Measurements from ENCODE around the gene PRKAR1B. TPM values are rescaled to one million over a fixed set of nuclear protein-coding genes. Genes with fewer than 3 reads are reported as not detected.

The PRKAR1B gene
- polyA plus RNA-seq, 1 of the 3 experiments (the other 2 are of a cell fraction) = 63.7 TPM

- H3K27me3 ChIP-seq (ENCODE audit: insufficient read depth) = no peaks in the 10 kb centered on the region
- no peaks in the 10 kb centered on the region for H4K20me1 ChIP-seq (ENCODE audit: insufficient read depth)
- no peak overlapping the region; a peak in 1 of 4 replicates for H3K4me3 ChIP-seq (ENCODE audit: low read depth in 2 of 2, low read length in 1 of 2)
- DNase-seq = no peak
- ChIA-PET POLR2A (no interaction called here), CTCF (interaction anchor here (1.0 to 1.5 kb wide), 3 partner anchors 8 to 160 kb away, joined by 3 to 5 read pairs (median 3); no protein-coding TSS in a partner anchor)
- no peaks in the 10 kb centered on the region for H3K79me2 ChIP-seq (ENCODE audit: insufficient read depth)
- TF ChIP-seq NRF1 (IDR thresholded peaks at IDR 0.05; ENCODE audit: low read depth, low read length) = no peak
- no peak for TF ChIP-seq GABPA (IDR thresholded peaks at IDR 0.05; ENCODE audit: low read depth)
- TF ChIP-seq GATA2 (CRISPR knock-in tag; IDR thresholded peaks at IDR 0.05) = no peak
- no peak for TF ChIP-seq RXRA (IDR thresholded peaks at IDR 0.05; ENCODE audit: borderline replicate concordance, low read depth)
- TF ChIP-seq SIN3A (IDR thresholded peaks at IDR 0.05; ENCODE audit: borderline replicate concordance, low read depth, low read length) = no peak
- no peak for TF ChIP-seq MEF2A (IDR thresholded peaks at IDR 0.05; ENCODE audit: borderline replicate concordance, low read depth)
- TF ChIP-seq USF1 (IDR thresholded peaks at IDR 0.05; ENCODE audit: borderline replicate concordance, low read depth) = no peak
- TF ChIP-seq USF2 (IDR thresholded peaks at IDR 0.05; ENCODE audit: borderline replicate concordance, low read depth, low read length) = no peak
- no peak for TF ChIP-seq MAX (IDR thresholded peaks at IDR 0.05; ENCODE audit: low read depth)
- TF ChIP-seq YY1 (IDR thresholded peaks at IDR 0.05; ENCODE audit: low read depth) = no peak
- no peak for TF ChIP-seq SMC3 (IDR thresholded peaks at IDR 0.05; ENCODE audit: low read depth, low read length)
- no peak for TF ChIP-seq POLR2AphosphoS5 (IDR thresholded peaks at IDR 0.05; ENCODE audit: low read depth, low read length)
- no peak for TF ChIP-seq PBX3 (IDR thresholded peaks at IDR 0.05)
- no peak for TF ChIP-seq IRF3 (IDR thresholded peaks at IDR 0.05; ENCODE audit: low read depth, low read length)
- no peak for TF ChIP-seq RFX5 (IDR thresholded peaks at IDR 0.05; ENCODE audit: low read length)
- no peak for TF ChIP-seq EZH2phosphoT487 (IDR thresholded peaks at IDR 0.05; ENCODE audit: borderline replicate concordance, low read depth)
- TF ChIP-seq FOXM1 (IDR thresholded peaks at IDR 0.05; ENCODE audit: low read depth) = no peak
- TF ChIP-seq FOSL2 (IDR thresholded peaks at IDR 0.05; ENCODE audit: borderline replicate concordance, low read depth) = no peak
- TF ChIP-seq ZBTB33 (IDR thresholded peaks at IDR 0.05; ENCODE audit: borderline replicate concordance, low read depth) = no peak
- no peaks in the 10 kb centered on the region for H3K9me3 ChIP-seq
- H3K4me2 ChIP-seq = 0 out of 2 replicates have a peak overlapping the region, but pooled peaks have one; percentile 76
- H3F3A ChIP-seq (replicated peaks; ENCODE audit: insufficient read depth) = no peaks in the 10 kb centered on the region
- 97% methylated on average over 7 of the region's 9 CpGs for WGBS (ENCODE audit: low lambda C conversion rate)
- peak overlapping the region in 1 of 2 experiments; percentile 43; a peak in 1 of 4 replicates for H3K27ac ChIP-seq (ENCODE audit: low read depth in 2 of 2, low read length in 1 of 2)
- no peaks in the 10 kb centered on the region for H3K36me3 ChIP-seq (replicated peaks in 1 of 2; ENCODE audit: control insufficient read depth in 1 of 2, insufficient read depth in 2 of 2, low read length in 1 of 2)
- H3K9ac ChIP-seq = no peak overlapping the region
- H3K9me2 ChIP-seq = no peaks in the 10 kb centered on the region
- no peak overlapping the region for H2AFZ ChIP-seq (ENCODE audit: low read depth)
- H3K4me1 ChIP-seq (ENCODE audit: control insufficient read depth in 1 of 2, insufficient read depth in 2 of 2, low read depth in 1 of 2, low read length in 1 of 2) = peaks cover 0 to 12% of the 10 kb centered on the region in 2 experiments; a peak in 2 of 4 replicates
Observed at GRCh38 chr7:713139-713457, 14.0 kb downstream of the PRKAR1B start.
